Activated T-cell treated with anti-CD3 and anti-CD28 coated beads for 4 hours (primary cell): ENCODE results near the gene OPRL1.
"Not testable (repeated sequence)": the region's sequence is repeated elsewhere in the genome, so short reads cannot be mapped to it uniquely, and the experiment has no call there.

Experiments
- DNase-seq: peaks from one replicate; pipeline ENCODE4 v3.0.0-alpha.2; 2020

The OPRL1 gene

DNA sequence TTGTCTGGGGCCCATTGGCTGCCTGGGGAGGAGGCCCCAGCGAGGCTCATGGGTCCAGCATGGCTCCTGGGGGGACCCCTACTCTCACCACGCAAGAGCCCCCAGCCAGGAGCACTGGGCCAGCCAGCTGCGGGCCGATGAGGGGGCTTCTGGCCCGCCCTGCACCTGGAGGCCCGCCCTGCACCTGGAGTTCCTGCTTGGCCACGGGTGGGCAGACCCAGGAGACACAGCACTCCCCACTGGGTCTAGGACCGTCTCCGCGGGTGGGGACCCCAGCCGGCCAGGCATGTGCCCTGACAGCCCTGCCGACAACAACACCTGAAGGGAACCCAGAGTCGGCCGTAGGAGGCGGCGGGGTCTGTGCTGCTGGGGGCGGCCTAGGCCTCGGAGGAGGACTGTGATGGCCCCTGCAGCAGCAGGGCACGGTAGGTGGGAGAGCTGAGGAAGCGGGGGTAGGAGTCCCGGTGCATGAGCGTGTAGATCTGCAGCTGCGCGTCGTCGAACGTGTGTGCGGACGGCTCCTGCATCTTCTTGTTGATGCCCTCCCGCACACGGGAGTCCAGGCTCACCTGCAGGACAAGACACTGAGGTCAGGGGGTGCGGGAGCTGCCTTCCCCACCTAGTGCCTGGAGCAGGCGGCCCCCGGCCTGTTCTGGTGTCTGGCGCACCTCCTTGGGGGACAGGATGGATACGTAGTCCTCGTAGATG is 6.3 kb upstream of the OPRL1 start:
- no peak for DNase-seq

- no peak for DNase-seq
Observed at GRCh38 chr20:64074184-64074789, 5.6 kb upstream of the OPRL1 start.

DNA sequence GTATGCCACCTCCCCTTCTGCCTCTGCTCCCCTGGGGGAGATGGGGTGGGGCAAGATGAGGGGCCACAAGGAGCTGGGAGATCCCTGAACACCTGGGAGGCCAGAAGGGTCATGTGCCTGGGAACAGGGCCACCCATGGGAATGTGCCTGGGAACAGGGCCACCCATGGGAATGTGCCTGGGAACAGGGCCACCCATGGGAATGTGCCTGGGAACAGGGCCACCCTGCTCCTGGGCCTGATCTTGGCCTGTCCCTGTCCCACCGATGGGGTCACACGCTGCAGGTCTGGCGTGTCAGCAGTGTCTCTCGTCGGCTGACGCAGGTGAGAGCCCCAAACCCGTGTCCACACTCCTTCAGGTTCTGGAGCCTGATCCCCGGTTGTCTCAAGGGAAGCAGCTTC is 4.9 kb upstream of the OPRL1 start:
- DNase-seq: no peak

- DNase-seq: no peak
Observed at GRCh38 chr20:64075556-64075955, 4.3 kb upstream of the OPRL1 start.

GRCh38 chr20:64076061-64076997 is 3.6 kb upstream of the OPRL1 start:
- DNase-seq: no peak

DNA sequence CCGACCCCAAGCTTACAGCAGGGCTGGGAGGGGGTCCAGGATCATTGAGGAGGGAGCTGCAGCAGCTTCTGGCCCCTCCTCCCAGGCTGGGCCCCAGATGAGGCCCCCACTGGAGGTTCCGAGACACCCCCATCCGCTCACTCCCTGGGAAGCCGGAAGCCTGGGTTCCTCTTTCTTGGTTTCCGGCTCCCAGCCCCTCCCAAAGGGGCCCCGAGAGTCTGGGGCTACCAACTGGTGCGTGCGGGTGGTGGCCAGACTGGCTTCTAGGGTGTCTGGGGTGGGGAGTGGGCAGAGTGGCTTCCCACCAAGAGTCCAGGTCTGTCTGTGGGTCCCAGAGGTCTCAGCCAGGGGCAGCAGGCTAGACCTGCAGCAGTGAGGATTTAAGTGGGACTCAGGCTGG is 2.8 kb upstream of the OPRL1 start:
- DNase-seq: no peak

- no peak for DNase-seq
Observed at GRCh38 chr20:64077541-64077875, 2.4 kb upstream of the OPRL1 start.

GRCh38 chr20:64077876-64078551 is 1.9 kb upstream of the OPRL1 start:
- DNase-seq: no peak

GRCh38 chr20:64078934-64079272 is 979 bp upstream of the OPRL1 start:
- DNase-seq: no peak

- peak; percentile 57 for DNase-seq
Observed at GRCh38 chr20:64079273-64080012, 439 bp upstream of the OPRL1 start, which contains the start of gene RGS19. Gene RGS19 (minus strand): TSS chr20:64079518. CDS start chr20:64076886, 2,632 bp downstream.

GRCh38 chr20:64080813-64081623 is 1.1 kb downstream of the OPRL1 start:
- DNase-seq: no peak

DNA sequence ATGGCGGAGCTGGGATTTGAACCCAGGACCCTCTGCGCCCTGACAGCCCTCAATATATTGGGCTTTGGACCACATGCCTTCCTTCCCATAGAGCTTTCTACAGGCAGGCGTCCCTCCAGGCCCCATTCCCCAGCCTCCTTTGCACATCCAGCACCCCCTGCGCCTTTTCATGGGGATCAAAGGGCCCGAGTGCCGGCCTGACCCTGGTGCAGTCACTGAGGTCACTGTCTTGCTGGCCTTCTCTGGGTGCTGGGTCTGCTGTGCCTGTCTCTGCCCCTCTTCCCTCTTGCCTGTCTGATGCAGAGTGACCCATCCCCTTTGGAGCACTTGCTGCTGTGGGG is 1.7 kb downstream of the OPRL1 start:
- DNase-seq: no peak

GRCh38 chr20:64082126-64082731 is 2.3 kb downstream of the OPRL1 start:
- DNase-seq: no peak

DNA sequence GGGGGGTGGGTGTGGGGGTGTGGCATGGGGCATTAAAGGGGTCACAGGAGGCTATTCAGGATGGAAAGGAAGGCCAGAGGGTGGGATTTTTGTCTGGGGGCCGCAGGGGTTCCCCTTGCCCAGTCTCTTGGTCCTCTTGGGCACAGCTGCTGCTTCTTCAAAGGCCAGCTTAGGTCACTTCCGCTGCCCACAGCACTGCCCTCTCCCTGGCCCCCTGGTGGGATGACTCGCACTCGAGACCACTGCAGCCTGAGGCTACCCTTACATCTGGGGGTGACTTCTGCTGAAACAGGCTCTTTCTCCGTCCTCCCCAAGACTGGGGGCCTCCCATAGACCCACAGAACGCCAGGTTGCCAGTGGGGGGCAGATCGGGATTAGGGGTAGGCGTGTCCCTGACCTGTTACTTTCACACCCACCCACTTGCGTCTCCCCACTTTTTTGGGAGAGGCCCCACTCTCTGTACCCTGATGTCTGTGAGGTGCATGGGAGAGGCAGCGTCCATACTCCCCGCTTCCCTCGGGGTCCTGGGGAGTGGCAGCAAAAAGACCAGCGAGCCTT is 3.0 kb downstream of the OPRL1 start:
- no peak for DNase-seq

DNA sequence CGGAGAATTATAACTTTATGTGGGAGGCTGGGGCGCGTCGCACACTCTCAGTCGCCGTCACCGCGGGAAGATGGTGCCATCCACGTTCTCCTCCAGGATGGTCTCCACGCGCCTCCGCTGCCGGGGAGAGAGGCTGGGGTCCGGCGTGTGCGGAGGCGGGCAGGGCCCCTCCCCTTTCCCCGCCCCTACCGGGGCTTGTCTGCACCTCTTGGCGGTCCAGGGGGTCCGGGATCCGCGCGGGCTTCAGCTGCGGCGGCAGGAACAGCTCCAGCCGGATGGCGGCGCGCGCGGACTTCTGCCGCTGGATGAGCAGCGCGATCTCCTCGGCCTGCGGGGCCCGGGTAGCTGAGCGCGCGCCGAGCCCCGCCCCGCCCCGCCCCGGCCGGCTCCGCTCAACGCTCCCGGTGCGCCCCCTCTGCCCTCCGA is 3.5 kb downstream of the OPRL1 start:
- DNase-seq: peak; percentile 40

- DNase-seq: no peak
Observed at GRCh38 chr20:64083804-64084684, 4.2 kb downstream of the OPRL1 start, which contains the start of gene LKAAEAR1. Gene LKAAEAR1 (minus strand): TSS chr20:64084398. CDS start chr20:64084219, 179 bp downstream.

DNA sequence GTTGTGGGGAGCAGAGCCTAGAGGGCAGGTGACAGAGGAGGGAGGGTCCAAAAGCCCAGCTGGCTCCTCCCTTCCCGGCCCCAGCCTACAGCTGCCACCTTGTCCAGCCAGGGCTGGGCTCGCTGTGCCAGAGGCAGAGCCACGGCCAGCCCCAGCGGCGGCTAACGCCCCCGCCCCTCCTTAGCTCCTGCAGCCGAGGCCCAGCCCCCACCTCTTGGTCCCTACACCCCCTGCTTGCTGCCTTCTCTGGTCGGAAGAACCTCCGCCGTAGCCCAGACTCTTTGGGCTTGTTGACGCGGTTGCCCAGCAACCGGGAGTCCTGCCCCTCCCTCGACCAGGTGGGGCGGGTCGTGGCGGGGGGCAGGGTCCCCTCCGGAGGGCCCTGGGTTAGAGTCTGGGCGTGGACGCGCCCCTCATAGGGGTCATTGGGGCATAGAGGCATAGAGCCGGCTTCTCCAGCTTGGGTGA is 4.8 kb downstream of the OPRL1 start:
- no peak for DNase-seq

GRCh38 chr20:64086801-64087200 is 6.9 kb downstream of the OPRL1 start:
- no peak for DNase-seq

DNA sequence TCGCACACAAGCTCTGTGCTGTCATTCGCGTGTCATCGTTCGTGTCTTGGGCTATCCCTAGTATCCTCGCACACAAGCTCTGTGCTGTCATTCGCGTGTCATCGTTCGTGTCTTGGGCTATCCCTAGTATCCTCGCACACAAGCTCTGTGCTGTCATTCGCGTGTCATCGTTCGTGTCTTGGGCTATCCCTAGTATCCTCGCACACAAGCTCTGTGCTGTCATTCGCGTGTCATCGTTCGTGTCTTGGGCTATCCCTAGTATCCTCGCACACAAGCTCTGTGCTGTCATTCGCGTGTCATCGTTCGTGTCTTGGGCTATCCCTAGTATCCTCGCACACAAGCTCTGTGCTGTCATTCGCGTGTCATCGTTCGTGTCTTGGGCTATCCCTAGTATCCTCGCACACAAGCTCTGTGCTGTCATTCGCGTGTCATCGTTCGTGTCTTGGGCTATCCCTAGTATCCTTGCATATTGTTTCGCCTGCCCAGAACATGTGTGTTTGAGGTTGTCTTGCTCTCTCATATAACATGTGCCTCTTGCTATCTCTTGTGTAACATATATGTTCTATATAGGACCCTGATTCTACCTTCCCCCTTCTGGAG is 7.4 kb downstream of the OPRL1 start:
- DNase-seq: not testable (repeated sequence)
